PC-3 (cell line): ENCODE data around the gene KIF2A. TPM values are rescaled to one million over a fixed set of nuclear protein-coding genes. Genes with fewer than 3 reads are reported as not detected.

Source experiments
- ATAC-seq: fragments of 200-7000 bp; cut with Tn5 transposase; 2 replicates; pipeline ENCODE4 v1.9.1; 2020; ENCODE audit warnings: mild to moderate bottlenecking, moderate library complexity
- BruUV-seq: library from RNA; stranded (reverse); fragments of 400-500 nt; replicated peaks from 2 replicates; lab custom pipeline; 2021; lab: Mats Ljungman, UMichigan
- CTCF ChIA-PET: fragments of 300-600 bp; sonication (Branson Sonifier 250); formaldehyde crosslinking; loops from one replicate; lab custom pipeline; 2022; ENCODE audit warnings: antibody characterized with exemption; lab: Charles Lee
- POLR2A ChIA-PET: fragments of 300-600 bp; sonication (Branson Sonifier 250); formaldehyde crosslinking; loops from one replicate; lab custom pipeline; 2022; ENCODE audit warnings: antibody characterized with exemption; ENCODE audit not compliant: unreplicated experiment; lab: Charles Lee
- DNase-seq: peaks from one replicate; pipeline ENCODE4 v3.0.0-alpha.2; 2015
- H2AFZ ChIP-seq: fragments of 300-600 bp; sonication (generic); 2 replicates; pipeline ENCODE4 v1.6.0; 2016; ENCODE audit warnings: antibody characterized with exemption, low read length
- H3F3A ChIP-seq: fragments of 300-600 bp; sonication (generic); one replicate; pipeline ENCODE4 v1.6.0; 2017; ENCODE audit warnings: antibody characterized with exemption, low read length, control low read depth, mild to moderate bottlenecking; ENCODE audit not compliant: unreplicated experiment
- H3K27ac ChIP-seq: fragments of 300-600 bp; sonication (generic); 2 replicates; pipeline ENCODE4 v1.5.1; 2016; ENCODE audit warnings: mild to moderate bottlenecking, low read length
- H3K27me3 ChIP-seq: fragments of 300-600 bp; sonication (generic); 2 replicates; pipeline ENCODE4 v1.6.1; 2016; ENCODE audit warnings: low read length, mixed read lengths
- H3K36me3 ChIP-seq: fragments of 300-600 bp; sonication (generic); 2 replicates; pipeline ENCODE4 v1.6.1; 2016; ENCODE audit warnings: low read depth, mixed run types, low read length, mixed read lengths
- H3K4me1 ChIP-seq: fragments of 300-600 bp; sonication (generic); 2 replicates; pipeline ENCODE4 v1.5.1; 2016; ENCODE audit warnings: low read length; ENCODE audit not compliant: insufficient read depth
- H3K4me2 ChIP-seq: fragments of 300-600 bp; sonication (generic); 2 replicates; pipeline ENCODE4 v1.6.0; 2016; ENCODE audit warnings: low read length
- H3K4me3 ChIP-seq: fragments of 300-600 bp; sonication (generic); 2 replicates; pipeline ENCODE4 v1.5.1; 2016; ENCODE audit warnings: mild to moderate bottlenecking, low read length, mixed read lengths
- H3K79me2 ChIP-seq: fragments of 300-600 bp; sonication (generic); 2 replicates; pipeline ENCODE4 v1.6.1; 2017; ENCODE audit warnings: low read length, mixed read lengths
- H3K9ac ChIP-seq: fragments of 300-600 bp; sonication (generic); 2 replicates; pipeline ENCODE4 v1.6.0; 2016; ENCODE audit warnings: mild to moderate bottlenecking, low read length
- H3K9me2 ChIP-seq: fragments of 300-600 bp; sonication (generic); replicated peaks from 2 replicates; pipeline ENCODE4 v1.6.1; 2016; ENCODE audit warnings: mixed run types, low read length, mixed read lengths
- H3K9me3 ChIP-seq: fragments of 300-600 bp; sonication (generic); 2 replicates; pipeline ENCODE4 v1.6.1; 2016; ENCODE audit warnings: low read length, mixed read lengths
- H4K20me1 ChIP-seq: fragments of 300-600 bp; sonication (generic); 2 replicates; pipeline ENCODE4 v1.6.1; 2016; ENCODE audit warnings: low read length, mixed read lengths
- CTCF ChIP-seq: fragments of 300-600 bp; sonication (generic); conservative IDR thresholded peaks from 2 replicates; pipeline ENCODE4 v1.5.1; 2017; ENCODE audit warnings: antibody characterized with exemption, low read depth, mild to moderate bottlenecking, low read length
- EZH2 ChIP-seq: fragments of 300-600 bp; sonication (generic); IDR thresholded peaks from one replicate; pipeline ENCODE4 v1.6.1; 2017; ENCODE audit warnings: antibody characterized with exemption, mild to moderate bottlenecking, low read length; ENCODE audit not compliant: unreplicated experiment
- EZH2phosphoT487 ChIP-seq: fragments of 300-600 bp; sonication (generic); IDR thresholded peaks from 2 replicates; pipeline ENCODE4 v1.6.1; 2018; ENCODE audit warnings: mild to moderate bottlenecking, antibody characterized with exemption, low read length, borderline replicate concordance
- intact Hi-C: fragments of 100-400 bp; cut with micrococcal nuclease; formaldehyde crosslinking; loops from 2 replicates; pipeline ENCODE4 v1.9.0; 2023
- total RNA-seq: library from RNA; depleted of rRNA; stranded (reverse); fragments of >200 nt; gene quantifications from 2 replicates; pipeline ENCODE4 v1.2.3, GENCODE V29; 2014

Gene KIF2A
- total RNA-seq, 1 experiment from 2014 or later: 26.4 TPM

GRCh38 chr5:62421414-62421813 lies 115.4 kb downstream of the KIF2A start:
- no peaks in the 10 kb centered on the region for H3F3A ChIP-seq
- peaks cover 10% of the 10 kb centered on the region; the same call in 1 of the 2 replicates for H4K20me1 ChIP-seq
- no peak for TF ChIP-seq EZH2
- no peak for TF ChIP-seq CTCF
- TF ChIP-seq EZH2phosphoT487: no peak
- no peak overlapping the region for H3K4me2 ChIP-seq
- H3K9me2 ChIP-seq: no peaks in the 10 kb centered on the region
- H3K27me3 ChIP-seq: no peaks in the 10 kb centered on the region
- no peak overlapping the region for H2AFZ ChIP-seq
- no peak for DNase-seq
- H3K79me2 ChIP-seq: peaks cover 98% of the 10 kb centered on the region
- CTCF ChIA-PET: no interaction called here
- no peak overlapping the region for H3K9ac ChIP-seq
- H3K4me1 ChIP-seq: no peaks in the 10 kb centered on the region
- intact Hi-C loops: no loop called here
- no peak overlapping the region for H3K4me3 ChIP-seq
- H3K36me3 ChIP-seq: no peaks in the 10 kb centered on the region; the same call in 1 of the 2 replicates
- POLR2A ChIA-PET: no interaction called here
- no peak overlapping the region for H3K27ac ChIP-seq
- no peak for ATAC-seq
- BruUV-seq: no TSS peak
- H3K9me3 ChIP-seq: no peaks in the 10 kb centered on the region

GRCh38 chr5:62424763-62425162 lies 118.8 kb downstream of the KIF2A start:
- ChIA-PET CTCF (no interaction called here), POLR2A (no interaction called here)
- no peak for ATAC-seq
- H3K9ac ChIP-seq: no peak overlapping the region
- H3K36me3 ChIP-seq: no peaks in the 10 kb centered on the region
- H3K4me2 ChIP-seq: no peak overlapping the region
- no peaks in the 10 kb centered on the region for H3F3A ChIP-seq
- H3K9me2 ChIP-seq: no peaks in the 10 kb centered on the region
- peaks cover 91% of the 10 kb centered on the region for H3K79me2 ChIP-seq
- DNase-seq: no peak
- no peak overlapping the region for H2AFZ ChIP-seq
- BruUV-seq: no TSS peak
- TF ChIP-seq EZH2 (no peak), EZH2phosphoT487 (no peak), CTCF (no peak)
- peaks cover 15% of the 10 kb centered on the region; the same call in 1 of the 2 replicates for H4K20me1 ChIP-seq
- H3K9me3 ChIP-seq: no peaks in the 10 kb centered on the region
- H3K4me3 ChIP-seq: no peak overlapping the region
- H3K4me1 ChIP-seq: no peaks in the 10 kb centered on the region
- no peak overlapping the region for H3K27ac ChIP-seq
- intact Hi-C loops: no loop called here
- no peaks in the 10 kb centered on the region for H3K27me3 ChIP-seq

GRCh38 chr5:62431735-62432620 lies 126.0 kb downstream of the KIF2A start:
- ChIA-PET CTCF (no interaction called here), POLR2A (no interaction called here)
- H2AFZ ChIP-seq: no peak overlapping the region
- TF ChIP-seq EZH2phosphoT487 (no peak), EZH2 (no peak), CTCF (no peak)
- ATAC-seq (no peak), DNase-seq (no peak)
- no peak overlapping the region for H3K27ac ChIP-seq
- no peak overlapping the region for H3K4me2 ChIP-seq
- no peak overlapping the region for H3K9ac ChIP-seq
- intact Hi-C loops: no loop called here
- H3K9me2 ChIP-seq: no peaks in the 10 kb centered on the region
- no peaks in the 10 kb centered on the region for H3K4me1 ChIP-seq
- H3K36me3 ChIP-seq: no peaks in the 10 kb centered on the region
- H3K79me2 ChIP-seq: peaks cover 89% of the 10 kb centered on the region
- 0 out of 2 replicates have a peak, but pooled peaks cover 5% of the 10 kb centered on the region for H4K20me1 ChIP-seq
- H3K4me3 ChIP-seq: no peak overlapping the region
- no peaks in the 10 kb centered on the region for H3K9me3 ChIP-seq
- no peaks in the 10 kb centered on the region for H3F3A ChIP-seq
- BruUV-seq: no TSS peak
- no peaks in the 10 kb centered on the region for H3K27me3 ChIP-seq
